Stimulated activated CD4-positive, alpha-beta T cell treated with anti-CD3 and anti-CD28 coated beads, Interleukin-15, amount 100 ng/mL, for 48 hours (primary cell): Measurements from ENCODE around the gene DVL1.
"Not testable (repeated sequence)": the region's sequence is repeated elsewhere in the genome, so short reads cannot be mapped to it uniquely, and the experiment has no call there.

Experiments
- DNase-seq, 2 donors: peaks; one replicate each; pipeline ENCODE4 v3.0.0-alpha.2; 2020; ENCODE audit warnings: low read depth in 2 of 2

The DVL1 gene

GRCh38 chr1:1349256-1350012 is at the start of gene DVL1:
DVL1 (minus strand) TSS chr1:1349418; CDS start chr1:1349065, 353 bp downstream.
- DNase-seq = peak in 1 of 2 donors; percentile 55

DNA sequence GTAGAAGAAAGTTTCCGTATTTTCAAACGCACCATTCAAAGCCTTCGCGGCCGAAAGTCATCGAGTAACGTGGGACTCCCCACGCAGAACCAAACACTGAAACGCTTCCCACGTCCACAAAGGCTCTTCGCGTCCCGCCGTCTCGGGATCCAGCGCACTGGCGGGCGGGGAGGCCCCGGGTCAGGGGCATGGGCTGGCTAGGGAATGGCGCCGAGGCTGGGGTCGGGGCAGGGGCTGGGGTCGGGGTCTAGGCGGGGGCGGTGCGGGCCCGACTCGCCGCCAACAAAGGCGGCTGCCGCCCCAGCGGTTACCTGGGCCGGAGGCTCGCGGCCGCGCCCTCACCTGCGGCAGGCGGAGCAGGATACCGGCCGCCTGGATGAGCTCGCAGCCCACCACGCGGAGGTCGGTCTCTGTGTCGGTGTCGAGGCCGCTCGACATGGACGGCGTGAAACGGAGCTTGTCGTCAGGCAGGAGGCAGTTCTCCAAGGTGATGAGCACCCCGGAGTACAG is 49.5 kb upstream of the DVL1 start:
- DNase-seq = no peak

DNA sequence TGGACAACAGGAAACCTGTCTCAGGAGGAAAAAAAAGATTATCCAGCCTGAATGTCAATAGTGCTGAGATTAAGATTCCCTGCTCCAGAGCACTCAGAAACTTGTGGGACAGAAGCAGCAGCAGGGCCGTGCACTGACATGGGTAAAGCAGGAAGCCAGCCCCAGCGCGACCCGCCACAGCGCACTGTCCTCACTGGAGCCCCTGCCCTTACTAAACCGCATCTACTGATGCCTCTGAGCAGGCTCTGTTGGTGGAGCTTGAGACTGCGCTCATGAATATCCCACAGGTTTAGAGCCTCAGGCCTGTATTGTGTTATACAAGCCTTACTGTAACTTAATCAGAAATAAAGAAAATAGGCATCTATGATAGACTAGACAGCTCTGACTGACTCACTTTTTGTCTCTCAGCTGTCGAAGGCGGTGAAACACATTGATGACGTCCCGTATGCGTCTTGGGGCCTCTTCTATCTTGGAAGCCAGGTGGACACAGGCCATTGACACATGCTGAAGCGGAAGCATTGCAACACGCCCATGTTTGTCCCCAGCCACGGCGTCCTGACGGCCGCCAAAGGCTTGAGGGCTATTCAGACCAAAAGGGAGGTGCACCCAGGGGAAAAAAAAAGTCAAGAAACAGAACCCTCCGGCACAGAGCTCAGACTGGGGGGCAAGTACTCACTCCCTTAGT is 48.8 kb upstream of the DVL1 start:
- DNase-seq = no peak

GRCh38 chr1:1395166-1395565 is 45.9 kb upstream of the DVL1 start:
- no peak for DNase-seq

DNA sequence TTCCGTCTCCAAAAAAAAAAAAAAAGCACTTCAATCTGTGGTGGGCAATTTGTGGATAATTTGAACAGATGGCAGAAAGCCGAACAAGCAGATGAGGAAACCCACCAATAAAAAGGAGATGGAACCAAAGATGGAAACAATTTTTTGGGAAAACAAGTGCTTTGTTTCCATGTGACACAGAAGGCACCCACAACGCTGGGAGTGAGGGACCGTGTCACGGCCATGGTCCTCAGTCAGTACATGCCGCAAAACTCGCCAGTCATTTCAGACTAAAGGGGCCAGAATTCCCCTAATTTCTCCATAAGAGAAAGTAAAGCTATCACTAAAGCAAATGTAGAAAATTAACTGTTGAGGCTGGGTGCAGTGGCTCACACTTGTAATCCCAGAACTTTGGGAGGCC is 44.9 kb upstream of the DVL1 start:
- DNase-seq = no peak

DNA sequence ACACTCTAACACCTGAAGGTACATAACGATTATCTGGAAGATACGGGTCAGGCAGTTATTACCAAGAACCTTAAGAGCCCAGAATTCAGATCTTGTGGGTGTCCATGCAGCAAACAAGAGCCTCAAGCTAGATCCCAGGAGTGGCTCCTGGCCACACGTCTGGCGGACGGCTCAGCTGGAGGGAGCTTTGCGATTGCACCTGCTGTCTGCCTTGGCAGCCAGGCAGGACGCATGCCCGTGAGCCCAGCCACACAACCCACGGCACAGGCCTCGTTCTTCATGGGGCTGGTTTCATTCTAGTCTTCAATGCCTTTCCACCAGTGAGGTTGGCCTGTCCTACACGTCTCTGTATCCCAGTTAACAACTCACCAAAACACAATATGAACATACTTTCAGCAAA is 44.2 kb upstream of the DVL1 start:
- no peak for DNase-seq

- DNase-seq = no peak
Measured at GRCh38 chr1:1393014-1393413, 43.8 kb upstream of the DVL1 start.

- no peak for DNase-seq
Measured at GRCh38 chr1:1391225-1391624, 42.0 kb upstream of the DVL1 start.

- no peak for DNase-seq
Measured at GRCh38 chr1:1390675-1391074, 41.5 kb upstream of the DVL1 start.

GRCh38 chr1:1388078-1388472 is 38.9 kb upstream of the DVL1 start:
- no peak for DNase-seq

DNA sequence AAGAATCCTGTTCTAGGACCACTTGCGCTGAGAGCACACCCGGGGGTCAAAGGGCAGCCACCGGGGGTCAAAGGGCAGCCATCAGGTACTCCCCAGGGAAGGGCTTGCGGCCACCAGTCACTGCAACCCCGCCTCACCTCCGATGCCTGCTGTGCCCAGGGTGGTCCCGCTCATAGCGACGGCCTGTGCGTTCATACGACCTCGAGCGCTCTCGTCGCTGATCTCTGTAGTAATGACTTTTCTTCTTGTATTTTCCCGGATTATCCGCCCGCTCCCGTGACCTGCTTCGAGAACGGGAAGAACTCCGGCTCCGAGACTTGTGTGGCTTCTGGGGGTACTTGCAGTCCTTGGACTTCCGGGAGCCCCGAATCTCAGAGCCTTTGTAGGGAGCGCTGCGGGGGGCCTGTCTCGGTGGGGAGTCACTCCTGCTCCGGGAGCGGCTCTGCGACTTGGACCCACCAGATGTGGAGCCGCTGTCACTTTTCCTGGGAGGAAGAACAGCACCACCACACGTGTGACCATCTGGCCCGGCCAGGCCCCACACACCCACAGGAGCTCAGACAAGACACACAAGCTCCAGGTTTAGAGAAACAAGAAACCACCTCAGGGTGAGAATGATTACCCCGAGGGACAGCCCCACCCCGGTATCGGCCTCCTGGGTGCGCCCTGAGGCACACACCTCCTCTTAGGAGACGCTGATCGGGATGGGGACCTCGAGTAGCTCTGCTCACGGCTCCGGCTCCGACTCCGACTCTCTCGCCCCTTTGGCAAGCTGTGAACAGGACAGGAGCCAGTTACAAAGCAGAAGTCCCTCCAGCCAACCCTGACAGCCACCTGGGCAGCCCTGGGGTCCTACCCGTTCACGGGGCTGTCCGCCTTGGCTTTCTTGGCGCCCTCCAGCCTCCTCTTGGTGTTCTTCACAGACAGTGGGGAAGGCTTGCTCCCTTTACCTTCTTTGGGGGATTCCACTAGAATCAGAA is 38.2 kb upstream of the DVL1 start:
- no peak for DNase-seq

DNA sequence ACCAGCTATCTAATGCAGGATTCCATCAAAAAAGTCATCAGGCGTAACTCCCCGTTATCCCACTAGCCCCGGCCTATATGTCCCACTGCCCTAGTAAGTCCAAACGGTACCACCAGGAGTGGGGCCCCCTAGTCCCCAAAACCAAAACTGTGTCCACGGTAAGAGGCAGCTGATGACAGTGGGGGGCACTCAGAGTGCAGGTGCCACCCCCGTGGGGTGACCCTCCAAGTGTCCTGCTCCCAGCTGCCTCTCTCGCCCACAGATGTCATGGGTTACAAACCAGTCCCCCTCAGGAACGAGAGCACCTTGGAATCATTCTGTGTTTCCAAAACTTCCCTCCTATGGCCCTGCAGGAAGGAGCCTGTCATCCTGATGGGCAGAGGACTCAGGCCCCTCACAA is 36.7 kb upstream of the DVL1 start:
- no peak for DNase-seq

DNA sequence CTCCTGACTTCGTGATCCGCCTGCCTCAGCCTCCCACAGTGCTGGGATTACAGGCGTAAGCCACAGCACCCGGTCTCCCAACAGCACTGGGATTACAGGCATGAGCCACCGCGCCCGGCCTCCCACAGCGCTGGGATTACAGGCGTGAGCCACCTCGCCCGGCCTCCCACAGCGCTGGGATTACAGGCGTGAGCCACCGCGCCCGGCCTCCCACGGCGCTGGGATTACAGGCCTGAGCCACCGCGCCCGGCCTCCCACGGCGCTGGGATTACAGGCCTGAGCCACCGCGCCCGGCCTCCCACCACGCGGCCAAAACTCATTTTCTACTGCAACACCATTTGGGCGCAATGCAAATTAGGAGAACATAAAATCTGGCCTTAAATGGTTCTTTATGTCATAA is 36.1 kb upstream of the DVL1 start:
- not testable (repeated sequence) for DNase-seq

- no peak for DNase-seq
Measured at GRCh38 chr1:1381294-1381693, 32.1 kb upstream of the DVL1 start.

DNA sequence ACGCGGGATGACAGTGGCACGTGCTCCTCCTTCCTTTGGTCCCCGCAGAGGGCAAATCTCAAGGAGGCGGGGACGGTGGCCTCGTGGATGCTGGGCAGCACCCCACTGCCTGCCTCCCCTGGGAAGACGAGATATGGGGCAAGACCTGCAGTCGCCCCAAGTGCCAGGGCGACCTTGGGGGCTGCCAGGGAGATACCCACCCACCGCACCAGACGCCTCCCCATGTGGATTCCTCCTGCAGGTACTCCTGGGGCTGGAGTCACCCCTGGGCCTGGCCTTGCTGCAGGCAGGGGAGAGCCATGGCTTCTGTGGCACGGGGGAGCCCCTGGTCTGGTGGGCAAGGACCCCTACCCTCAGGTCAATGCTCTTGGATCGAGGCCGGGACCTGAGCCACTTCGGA is 31.6 kb upstream of the DVL1 start:
- no peak for DNase-seq

GRCh38 chr1:1377540-1378205 is 28.5 kb upstream of the DVL1 start:
- no peak for DNase-seq

DNA sequence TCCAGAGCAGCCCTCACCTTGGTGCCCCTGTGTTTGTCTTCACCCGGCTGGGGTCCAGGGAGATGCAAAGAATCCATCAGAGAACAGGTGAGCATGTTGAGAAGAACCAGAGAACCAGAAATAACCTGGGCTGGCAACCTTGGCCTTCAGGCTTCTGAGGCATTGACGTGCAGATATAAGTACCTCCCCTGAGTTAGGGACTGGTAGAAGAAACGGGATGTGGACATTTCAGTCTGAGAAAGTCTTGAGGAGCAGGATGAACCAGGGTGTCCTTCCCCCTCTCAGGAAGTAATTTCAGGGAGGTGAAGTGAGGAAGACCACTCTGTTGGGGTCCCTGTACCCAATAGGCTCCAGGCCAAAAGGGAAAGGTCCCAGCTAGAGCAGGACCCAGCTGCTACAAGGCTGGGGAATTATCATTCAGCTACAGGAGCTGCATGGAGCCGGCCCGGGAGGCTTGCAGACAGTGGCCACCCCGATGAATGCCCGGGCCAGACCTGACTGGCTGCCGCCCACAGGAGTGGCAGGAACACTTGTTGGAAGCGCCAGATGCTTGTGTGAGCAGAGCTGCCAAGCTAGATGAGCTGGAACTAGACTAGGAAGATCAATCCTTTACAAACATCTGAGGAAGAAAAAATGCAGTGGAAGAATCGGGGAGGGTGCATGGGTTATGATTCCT is 27.5 kb upstream of the DVL1 start:
- DNase-seq = no peak

- peak; percentile 93 to 97 for DNase-seq
Measured at GRCh38 chr1:1374929-1375662, 25.9 kb upstream of the DVL1 start, which contains the start of gene AURKAIP1. AURKAIP1 (minus strand) TSS chr1:1375207; CDS start chr1:1374756, 451 bp downstream.

- DNase-seq = no peak
Measured at GRCh38 chr1:1374589-1374928, 25.3 kb upstream of the DVL1 start.
